Measurements from ENCODE around the gene LY86.

LY86 gene

GRCh38 chr6:6699741-6700367 is 111.3 kb downstream of the LY86 start:
- no peak overlapping the region for H3K4me3 ChIP-seq (ENCODE audit: low read length)
- H3K36me3 ChIP-seq (ENCODE audit: control insufficient read depth, low read length): no peaks in the 10 kb centered on the region
- H3K4me2 ChIP-seq (ENCODE audit: low read length): no peak overlapping the region
- H3K4me1 ChIP-seq (ENCODE audit: control insufficient read depth, low read length): no peaks in the 10 kb centered on the region
- H3K27me3 ChIP-seq (ENCODE audit: control insufficient read depth, low read length): peaks cover 17% of the 10 kb centered on the region
- no peaks in the 10 kb centered on the region for H3K9me3 ChIP-seq (ENCODE audit: control insufficient read depth, insufficient read depth, low read length)
- no peak overlapping the region for H3K27ac ChIP-seq (ENCODE audit: low read depth, low read length)
- no peak for TF ChIP-seq CTCF (IDR thresholded peaks at IDR 0.05; ENCODE audit: low read depth, low read length, poor library complexity, severe bottlenecking)
- no peak for TF ChIP-seq EZH2phosphoT487 (IDR thresholded peaks at IDR 0.05; ENCODE audit: borderline replicate concordance, low read length)
- H3K79me2 ChIP-seq (ENCODE audit: control insufficient read depth, low read length): no peaks in the 10 kb centered on the region
- H3K9me2 ChIP-seq (replicated peaks; ENCODE audit: control insufficient read depth, low read length): no peaks in the 10 kb centered on the region
- no peaks in the 10 kb centered on the region for H3F3A ChIP-seq (ENCODE audit: control insufficient read depth, insufficient read depth)
- no peaks in the 10 kb centered on the region; the same call in 1 of the 2 replicates for H4K20me1 ChIP-seq (ENCODE audit: control insufficient read depth, insufficient read depth, low read depth, low read length)

GRCh38 chr6:6700407-6701270 is 112.1 kb downstream of the LY86 start:
- H3F3A ChIP-seq (ENCODE audit: control insufficient read depth, insufficient read depth): no peaks in the 10 kb centered on the region
- no peak for TF ChIP-seq CTCF (IDR thresholded peaks at IDR 0.05; ENCODE audit: low read depth, low read length, poor library complexity, severe bottlenecking)
- TF ChIP-seq EZH2phosphoT487 (IDR thresholded peaks at IDR 0.05; ENCODE audit: borderline replicate concordance, low read length): no peak
- H3K27me3 ChIP-seq (ENCODE audit: control insufficient read depth, low read length): peaks cover 19% of the 10 kb centered on the region
- no peaks in the 10 kb centered on the region for H3K9me3 ChIP-seq (ENCODE audit: control insufficient read depth, insufficient read depth, low read length)
- H3K4me2 ChIP-seq (ENCODE audit: low read length): no peak overlapping the region
- H4K20me1 ChIP-seq (ENCODE audit: control insufficient read depth, insufficient read depth, low read depth, low read length): no peaks in the 10 kb centered on the region; the same call in 1 of the 2 replicates
- H3K9me2 ChIP-seq (replicated peaks; ENCODE audit: control insufficient read depth, low read length): no peaks in the 10 kb centered on the region
- H3K4me3 ChIP-seq (ENCODE audit: low read length): no peak overlapping the region
- no peaks in the 10 kb centered on the region for H3K36me3 ChIP-seq (ENCODE audit: control insufficient read depth, low read length)
- H3K27ac ChIP-seq (ENCODE audit: low read depth, low read length): no peak overlapping the region
- H3K4me1 ChIP-seq (ENCODE audit: control insufficient read depth, low read length): no peaks in the 10 kb centered on the region
- H3K79me2 ChIP-seq (ENCODE audit: control insufficient read depth, low read length): no peaks in the 10 kb centered on the region

- no peak overlapping the region for H3K4me3 ChIP-seq (ENCODE audit: low read length)
- no peak overlapping the region for H3K4me2 ChIP-seq (ENCODE audit: low read length)
- no peaks in the 10 kb centered on the region; the same call in 1 of the 2 replicates for H4K20me1 ChIP-seq (ENCODE audit: control insufficient read depth, insufficient read depth, low read depth, low read length)
- no peaks in the 10 kb centered on the region for H3K36me3 ChIP-seq (ENCODE audit: control insufficient read depth, low read length)
- no peaks in the 10 kb centered on the region for H3K9me2 ChIP-seq (replicated peaks; ENCODE audit: control insufficient read depth, low read length)
- TF ChIP-seq EZH2phosphoT487 (IDR thresholded peaks at IDR 0.05; ENCODE audit: borderline replicate concordance, low read length): no peak
- TF ChIP-seq CTCF (IDR thresholded peaks at IDR 0.05; ENCODE audit: low read depth, low read length, poor library complexity, severe bottlenecking): no peak
- no peak overlapping the region for H3K27ac ChIP-seq (ENCODE audit: low read depth, low read length)
- peaks cover 19% of the 10 kb centered on the region for H3K27me3 ChIP-seq (ENCODE audit: control insufficient read depth, low read length)
- no peaks in the 10 kb centered on the region for H3K79me2 ChIP-seq (ENCODE audit: control insufficient read depth, low read length)
- no peaks in the 10 kb centered on the region for H3F3A ChIP-seq (ENCODE audit: control insufficient read depth, insufficient read depth)
- H3K9me3 ChIP-seq (ENCODE audit: control insufficient read depth, insufficient read depth, low read length): no peaks in the 10 kb centered on the region
- no peaks in the 10 kb centered on the region for H3K4me1 ChIP-seq (ENCODE audit: control insufficient read depth, low read length)
These were observed 113.3 kb downstream of the LY86 start for GRCh38 chr6:6701864-6702263.

Data from DOHH2 (cell line).